NCI-H82 treated with DMSO at 0.1 percent for 48 hours (cell line): ENCODE results near the gene SIDT1.
A peak's percentile ranks its signal among the peaks of the same experiment; 100 is the strongest.

ENCODE experiments used
- DNase-seq: peaks from one replicate; lab custom pipeline; 2025; ENCODE audit not compliant: unreplicated experiment; lab: John Stamatoyannopoulos, UW

SIDT1 gene

GRCh38 chr3:113590983-113591382, 58.6 kb downstream of the SIDT1 start:
- DNase-seq = no peak

- no peak for DNase-seq
Observed at GRCh38 chr3:113594066-113594465, 61.7 kb downstream of the SIDT1 start.

- DNase-seq = no peak
Observed at GRCh38 chr3:113597596-113598354, 65.4 kb downstream of the SIDT1 start.

GRCh38 chr3:113600418-113601182, 68.2 kb downstream of the SIDT1 start:
- DNase-seq = no peak

GRCh38 chr3:113601240-113601639, 68.9 kb downstream of the SIDT1 start:
- no peak for DNase-seq

- no peak for DNase-seq
Observed at GRCh38 chr3:113602256-113602655, 69.9 kb downstream of the SIDT1 start.

GRCh38 chr3:113602836-113603235, 70.5 kb downstream of the SIDT1 start:
- DNase-seq = no peak

GRCh38 chr3:113606539-113607218, 74.3 kb downstream of the SIDT1 start:
- no peak for DNase-seq

GRCh38 chr3:113607219-113607596, 74.9 kb downstream of the SIDT1 start:
- no peak for DNase-seq

- no peak for DNase-seq
Observed at GRCh38 chr3:113614402-113614801, 82.0 kb downstream of the SIDT1 start.

- no peak for DNase-seq
Observed at GRCh38 chr3:113615976-113616375, 83.6 kb downstream of the SIDT1 start.

GRCh38 chr3:113617726-113618125, 85.4 kb downstream of the SIDT1 start:
- DNase-seq = no peak

GRCh38 chr3:113620091-113620490, 87.7 kb downstream of the SIDT1 start:
- no peak for DNase-seq

GRCh38 chr3:113623324-113623723, 91.0 kb downstream of the SIDT1 start:
- DNase-seq = no peak

GRCh38 chr3:113623811-113624210, 91.5 kb downstream of the SIDT1 start:
- DNase-seq = no peak

GRCh38 chr3:113625834-113626233, 93.5 kb downstream of the SIDT1 start:
- DNase-seq = no peak

- peak; percentile 22 for DNase-seq
Observed at GRCh38 chr3:113626503-113627371, 94.4 kb downstream of the SIDT1 start.

- no peak for DNase-seq
Observed at GRCh38 chr3:113628316-113628715, 96.0 kb downstream of the SIDT1 start.

- no peak for DNase-seq
Observed at GRCh38 chr3:113628788-113629187, 96.4 kb downstream of the SIDT1 start.

GRCh38 chr3:113629584-113630421, 97.4 kb downstream of the SIDT1 start:
- no peak for DNase-seq
